AG04449 (cell line): ENCODE data around the gene NRXN2.
"Not testable (repeated sequence)": the region's sequence is repeated elsewhere in the genome, so short reads cannot be mapped to it uniquely, and the experiment has no call there.

ENCODE experiments used
- CTCF ChIA-PET: fragments of 350-600 bp; formaldehyde crosslinking; extraction: SDS; loops from one replicate; lab custom pipeline; 2021; ENCODE audit warnings: antibody characterized with exemption; lab: Yijun Ruan, JAX
- POLR2A ChIA-PET: fragments of 400-600, 350-600 bp; formaldehyde crosslinking; extraction: SDS; loops from one replicate; lab custom pipeline; 2020; ENCODE audit warnings: antibody characterized with exemption, inconsistent platforms; lab: Yijun Ruan, JAX
- DNase-seq: peaks from one replicate; pipeline ENCODE4 v3.0.0-alpha.2; 2010; ENCODE audit warnings: low read depth, low spot score
- H3K4me3 ChIP-seq: 2 replicates; pipeline ENCODE4 v1.5.1; 2011; ENCODE audit warnings: low read depth, mild to moderate bottlenecking, control low read depth, low read length
- TF ChIP-seq, protein P1 (sequence below): IDR thresholded peaks from one replicate; pipeline ENCODE4 v1.5.1; 2011; ENCODE audit warnings: mild to moderate bottlenecking, moderate library complexity, low read length, control low read depth, inconsistent platforms; ENCODE audit not compliant: insufficient read depth; ENCODE audit errors: missing control alignments

NRXN2 gene

DNA sequence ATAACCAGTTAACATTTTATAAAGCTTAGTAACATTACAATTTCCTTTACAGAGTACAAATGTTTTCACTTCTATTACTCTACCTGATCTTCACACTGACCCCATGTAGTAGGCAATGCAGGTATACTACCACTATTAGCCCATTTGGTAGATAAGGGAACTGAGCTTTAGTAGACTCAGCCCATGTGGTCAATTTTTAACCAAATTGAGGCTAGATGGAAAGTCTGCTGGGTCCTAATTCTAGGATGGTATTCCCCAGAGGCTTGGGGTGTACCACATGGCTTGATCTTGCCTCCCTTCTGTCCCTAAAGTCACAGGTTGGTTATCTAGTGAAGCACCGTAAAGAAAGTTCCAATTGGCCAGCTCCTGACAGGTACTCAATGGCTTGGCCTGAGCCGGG lies 48.2 kb downstream of the NRXN2 start:
- POLR2A ChIA-PET = no interaction called here
- H3K4me3 ChIP-seq = no peak overlapping the region
- CTCF ChIA-PET = interaction anchor here (0.6 to 4.3 kb wide), 9 partner anchors 9 to 226 kb away, joined by 3 to 56 read pairs (median 5); partner anchors contain the start of gene SF1
- no peak for DNase-seq
- TF ChIP-seq, protein P1, sequence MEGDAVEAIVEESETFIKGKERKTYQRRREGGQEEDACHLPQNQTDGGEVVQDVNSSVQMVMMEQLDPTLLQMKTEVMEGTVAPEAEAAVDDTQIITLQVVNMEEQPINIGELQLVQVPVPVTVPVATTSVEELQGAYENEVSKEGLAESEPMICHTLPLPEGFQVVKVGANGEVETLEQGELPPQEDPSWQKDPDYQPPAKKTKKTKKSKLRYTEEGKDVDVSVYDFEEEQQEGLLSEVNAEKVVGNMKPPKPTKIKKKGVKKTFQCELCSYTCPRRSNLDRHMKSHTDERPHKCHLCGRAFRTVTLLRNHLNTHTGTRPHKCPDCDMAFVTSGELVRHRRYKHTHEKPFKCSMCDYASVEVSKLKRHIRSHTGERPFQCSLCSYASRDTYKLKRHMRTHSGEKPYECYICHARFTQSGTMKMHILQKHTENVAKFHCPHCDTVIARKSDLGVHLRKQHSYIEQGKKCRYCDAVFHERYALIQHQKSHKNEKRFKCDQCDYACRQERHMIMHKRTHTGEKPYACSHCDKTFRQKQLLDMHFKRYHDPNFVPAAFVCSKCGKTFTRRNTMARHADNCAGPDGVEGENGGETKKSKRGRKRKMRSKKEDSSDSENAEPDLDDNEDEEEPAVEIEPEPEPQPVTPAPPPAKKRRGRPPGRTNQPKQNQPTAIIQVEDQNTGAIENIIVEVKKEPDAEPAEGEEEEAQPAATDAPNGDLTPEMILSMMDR = no peak

DNA sequence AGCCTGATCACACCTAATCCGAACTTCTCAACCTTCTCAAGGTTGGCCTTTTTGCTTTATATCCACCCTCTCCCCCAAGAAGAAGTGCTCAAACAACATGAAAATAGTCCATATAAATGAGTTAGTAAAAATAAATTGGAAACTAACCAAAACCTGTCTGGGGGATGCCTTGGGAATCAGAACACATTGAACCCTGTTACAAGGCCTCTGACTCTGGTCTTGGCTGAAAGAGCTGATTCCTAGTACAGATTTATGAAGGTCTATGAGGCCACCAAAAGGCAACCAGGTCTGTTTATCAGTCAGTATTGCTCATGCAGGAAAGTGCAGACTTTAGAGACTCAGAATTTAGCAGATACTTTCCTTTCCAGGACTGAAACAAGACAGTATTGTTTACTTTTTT lies 49.7 kb downstream of the NRXN2 start:
- DNase-seq = no peak
- POLR2A ChIA-PET = no interaction called here
- CTCF ChIA-PET = interaction anchor here (0.8 to 4.3 kb wide), 8 partner anchors 8 to 225 kb away, joined by 3 to 56 read pairs (median 4); no protein-coding TSS in a partner anchor
- no peak overlapping the region for H3K4me3 ChIP-seq
- TF ChIP-seq, protein P1 = no peak

GRCh38 chr11:64672875-64673274 lies 50.1 kb downstream of the NRXN2 start:
- ChIA-PET POLR2A (no interaction called here), CTCF (interaction anchor here (0.9 to 4.3 kb wide), 6 partner anchors 14 to 224 kb away, joined by 3 to 56 read pairs (median 6); no protein-coding TSS in a partner anchor)
- TF ChIP-seq, protein P1 = no peak

DNA sequence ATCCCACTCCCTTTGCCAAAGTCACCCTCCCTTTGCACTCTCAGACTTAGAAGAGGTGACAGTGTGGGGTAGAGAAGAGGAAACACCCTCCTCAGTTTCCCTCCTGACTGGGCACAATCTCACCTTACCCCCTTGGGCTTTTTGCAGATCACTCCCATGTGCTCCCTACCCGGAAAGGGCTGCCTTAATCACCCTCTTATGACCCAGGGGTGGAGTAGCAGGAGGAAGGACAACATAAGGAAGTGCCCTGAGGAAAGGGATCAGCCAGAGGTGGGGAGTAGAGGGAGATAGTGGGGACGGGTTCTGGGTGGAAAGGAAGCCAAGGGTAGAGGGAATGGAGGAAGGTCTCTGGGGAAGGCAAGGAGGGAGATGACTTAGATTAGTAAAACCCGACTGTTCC lies 52.0 kb downstream of the NRXN2 start:
- TF ChIP-seq, protein P1 = no peak
- ChIA-PET POLR2A (no interaction called here), CTCF (interaction anchor here (0.8 to 1.9 kb wide), 4 partner anchors 11 to 19 kb away, joined by 3 to 6 read pairs (median 5); no protein-coding TSS in a partner anchor)
- DNase-seq = no peak
- H3K4me3 ChIP-seq = no peak overlapping the region

More at GRCh38 chr11:64672875-64673274, 50.1 kb downstream of the NRXN2 start:
- H3K4me3 ChIP-seq = no peak overlapping the region
- no peak for DNase-seq

GRCh38 chr11:64667154-64667745 lies 55.7 kb downstream of the NRXN2 start:
- TF ChIP-seq, protein P1 = no peak
- ChIA-PET POLR2A (no interaction called here), CTCF (interaction anchor here (1.3 to 1.4 kb wide), 2 partner anchors 14 to 75 kb away, joined by 3 to 4 read pairs; no protein-coding TSS in a partner anchor)
- H3K4me3 ChIP-seq = no peak overlapping the region
- DNase-seq = no peak

GRCh38 chr11:64665411-64665821 lies 57.6 kb downstream of the NRXN2 start:
- POLR2A ChIA-PET = no interaction called here
- CTCF ChIA-PET = interaction anchor here (1.0 to 2.4 kb wide), 6 partner anchors 8 to 24 kb away, joined by 3 to 12 read pairs (median 4); no protein-coding TSS in a partner anchor
- DNase-seq = no peak
- TF ChIP-seq, protein P1 = no peak
- no peak overlapping the region for H3K4me3 ChIP-seq

GRCh38 chr11:64664236-64664870 lies 58.6 kb downstream of the NRXN2 start:
- DNase-seq, POLR2A ChIA-PET, H3K4me3 ChIP-seq: not testable (repeated sequence)
- CTCF ChIA-PET = interaction anchor here (2.4 kb wide), 1 partner anchor 25 kb away, joined by 12 read pairs; no protein-coding TSS in a partner anchor
